Upper lobe of left lung (tissue), 6 donors: Measurements from ENCODE around the gene PDSS2. TPM values are rescaled to one million over a fixed set of nuclear protein-coding genes. Genes with fewer than 3 reads are reported as not detected.
A peak's percentile ranks its signal among the peaks of the same experiment; 100 is the strongest.

ENCODE experiments used
- ATAC-seq, 2 donors: fragments of 200-7000 bp; cut with Tn5 transposase; one replicate each; pipeline ENCODE4 v1.9.1; 2022; ENCODE audit warnings: mild to moderate bottlenecking in 2 of 2, moderate library complexity in 2 of 2; ENCODE audit not compliant: low FRiP score in 2 of 2
- DNase-seq, 2 donors: peaks; one replicate each; pipeline ENCODE4 v3.0.0-alpha.2; 2019 to 2020
- H3K27ac ChIP-seq, 4 donors: fragments of 200-600 bp; sonication (generic); one replicate each; pipeline ENCODE4 v1.5.1; 2016 to 2019
- H3K27me3 ChIP-seq, 4 donors: fragments of 200-600 bp; sonication (generic); one replicate each; pipeline ENCODE4 v1.5.1; 2017 to 2019
- H3K36me3 ChIP-seq, 4 donors: fragments of 200-600 bp; sonication (generic); one replicate each; pipeline ENCODE4 v1.5.1; 2016 to 2019
- H3K4me1 ChIP-seq, 4 donors: fragments of 200-600 bp; sonication (generic); one replicate each; pipeline ENCODE4 v1.5.1; 2018 to 2019
- H3K4me3 ChIP-seq, 4 donors: fragments of 200-600 bp; sonication (generic); one replicate each; pipeline ENCODE4 v1.5.1; 2017 to 2019; ENCODE audit warnings: mild to moderate bottlenecking in 2 of 4, moderate library complexity in 1 of 4
- H3K9me3 ChIP-seq, 4 donors: fragments of 200-600 bp; sonication (generic); one replicate each; pipeline ENCODE4 v1.5.1; 2018 to 2019
- EP300 ChIP-seq, 4 donors: sonication (generic); formaldehyde crosslinking; IDR thresholded peaks; one replicate each; pipeline ENCODE4 v1.5.1; 2017; ENCODE audit warnings: antibody characterized with exemption in 4 of 4, control low read depth in 2 of 4
- POLR2A ChIP-seq, 4 donors: fragments of 450-650 bp; IDR thresholded peaks; one replicate each; pipeline ENCODE4 v1.5.1; 2016 to 2017; ENCODE audit warnings: antibody characterized with exemption in 4 of 4, mild to moderate bottlenecking in 2 of 4
- POLR2AphosphoS5 ChIP-seq, 2 donors: sonication (generic); formaldehyde crosslinking; IDR thresholded peaks; one replicate each; pipeline ENCODE4 v1.5.1; 2017; ENCODE audit warnings: antibody characterized with exemption in 2 of 2
- WGBS, 2 donors: methylation state at CpG; one replicate each; pipeline ENCODE4 v1.1.5; 2017 to 2018; 5-methylcytosine and 5-hydroxymethylcytosine counted together
- total RNA-seq, 6 donors: library from RNA; depleted of rRNA in 4 of 6; stranded (reverse); fragments of >200 nt in 4 of 6; gene quantifications; one replicate each; pipeline versions ENCODE4 v1.1.0 to v1.2.1, GENCODE V29; 2016 to 2021
- TF ChIP-seq, protein P1 (sequence below), 6 experiments: fragments of 450-650 bp in 4 of 6; fragments of 200-600 bp in 2 of 6; sonication (generic) in 2 of 6; IDR thresholded peaks; one replicate each; pipeline ENCODE4 v1.5.1; 2016 to 2019; ENCODE audit warnings: antibody characterized with exemption in 6 of 6
- donor health status: DM: no; HTN: no; CAD: no; lungs with moderate emphysema.
- donor health status: DM: no; HTN: yes; CAD: no; lungs with severe emphysema.

Gene PDSS2
- total RNA-seq, 6 donors from 2014 or later, result 5.1 to 20.9 (median 15.0) TPM

DNA sequence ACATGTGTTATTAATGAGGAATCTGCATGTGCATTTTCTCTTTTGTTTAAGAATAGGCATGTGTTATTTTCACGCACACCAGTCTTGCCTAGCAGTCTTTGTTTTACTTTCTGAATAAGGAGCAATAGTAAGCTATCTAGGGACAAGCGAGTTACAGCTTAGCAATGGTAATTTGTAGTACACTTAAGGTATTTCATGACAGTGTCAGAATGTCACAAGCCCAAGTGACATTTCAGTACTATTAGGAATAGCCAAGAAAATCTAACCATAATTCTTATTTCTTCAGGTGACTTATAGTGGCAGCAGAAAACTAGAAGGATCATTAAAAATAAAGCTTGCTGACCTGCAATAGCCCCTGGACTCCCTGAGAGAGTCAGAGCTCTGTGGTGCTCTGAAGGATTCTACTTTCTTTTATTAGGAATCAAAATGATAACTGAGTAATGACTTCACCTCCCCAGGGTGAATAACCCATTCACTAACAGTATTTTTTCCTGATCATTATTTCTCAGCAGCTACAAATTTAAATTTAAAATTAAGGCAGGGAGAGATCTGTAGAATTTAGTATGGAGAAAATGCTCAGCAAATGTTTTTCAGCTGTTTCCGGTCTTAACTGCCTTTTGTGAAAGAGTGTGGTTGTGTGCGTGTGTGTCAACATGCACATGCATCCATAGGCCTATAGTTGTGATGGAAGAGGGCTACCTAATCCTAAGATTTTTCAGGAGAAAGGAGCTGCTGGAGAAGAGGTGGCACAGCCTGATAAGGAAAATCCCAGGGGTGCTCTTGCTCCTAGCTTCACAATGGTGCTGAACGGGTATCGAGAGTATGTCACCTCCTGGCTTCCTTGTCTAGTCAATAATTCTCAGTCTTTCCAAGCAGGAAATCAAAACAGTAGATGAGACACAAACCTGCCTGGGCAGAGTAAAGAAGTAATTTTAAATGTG lies 254.0 kb downstream of the PDSS2 start:
- H3K27ac ChIP-seq, result no peak overlapping the region
- H3K9me3 ChIP-seq, result peaks cover 0 to 4% (median 0%) of the 10 kb centered on the region in 4 donors
- WGBS, 2 donors, result 85 to 91% methylated on average over 6 of the region's 6 CpGs
- DNase-seq (no peak), ATAC-seq (no peak)
- H3K27me3 ChIP-seq, result no peaks in the 10 kb centered on the region
- H3K4me3 ChIP-seq, result no peak overlapping the region
- peaks cover 0 to 8% (median 0%) of the 10 kb centered on the region in 4 donors for H3K4me1 ChIP-seq
- TF ChIP-seq, protein P1, sequence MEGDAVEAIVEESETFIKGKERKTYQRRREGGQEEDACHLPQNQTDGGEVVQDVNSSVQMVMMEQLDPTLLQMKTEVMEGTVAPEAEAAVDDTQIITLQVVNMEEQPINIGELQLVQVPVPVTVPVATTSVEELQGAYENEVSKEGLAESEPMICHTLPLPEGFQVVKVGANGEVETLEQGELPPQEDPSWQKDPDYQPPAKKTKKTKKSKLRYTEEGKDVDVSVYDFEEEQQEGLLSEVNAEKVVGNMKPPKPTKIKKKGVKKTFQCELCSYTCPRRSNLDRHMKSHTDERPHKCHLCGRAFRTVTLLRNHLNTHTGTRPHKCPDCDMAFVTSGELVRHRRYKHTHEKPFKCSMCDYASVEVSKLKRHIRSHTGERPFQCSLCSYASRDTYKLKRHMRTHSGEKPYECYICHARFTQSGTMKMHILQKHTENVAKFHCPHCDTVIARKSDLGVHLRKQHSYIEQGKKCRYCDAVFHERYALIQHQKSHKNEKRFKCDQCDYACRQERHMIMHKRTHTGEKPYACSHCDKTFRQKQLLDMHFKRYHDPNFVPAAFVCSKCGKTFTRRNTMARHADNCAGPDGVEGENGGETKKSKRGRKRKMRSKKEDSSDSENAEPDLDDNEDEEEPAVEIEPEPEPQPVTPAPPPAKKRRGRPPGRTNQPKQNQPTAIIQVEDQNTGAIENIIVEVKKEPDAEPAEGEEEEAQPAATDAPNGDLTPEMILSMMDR (IDR thresholded peaks at IDR 0.05), result no peak
- TF ChIP-seq EP300 (IDR thresholded peaks at IDR 0.05) (no peak), POLR2AphosphoS5 (IDR thresholded peaks at IDR 0.05) (no peak), POLR2A (IDR thresholded peaks at IDR 0.05) (no peak)
- H3K36me3 ChIP-seq, result no peaks in the 10 kb centered on the region

DNA sequence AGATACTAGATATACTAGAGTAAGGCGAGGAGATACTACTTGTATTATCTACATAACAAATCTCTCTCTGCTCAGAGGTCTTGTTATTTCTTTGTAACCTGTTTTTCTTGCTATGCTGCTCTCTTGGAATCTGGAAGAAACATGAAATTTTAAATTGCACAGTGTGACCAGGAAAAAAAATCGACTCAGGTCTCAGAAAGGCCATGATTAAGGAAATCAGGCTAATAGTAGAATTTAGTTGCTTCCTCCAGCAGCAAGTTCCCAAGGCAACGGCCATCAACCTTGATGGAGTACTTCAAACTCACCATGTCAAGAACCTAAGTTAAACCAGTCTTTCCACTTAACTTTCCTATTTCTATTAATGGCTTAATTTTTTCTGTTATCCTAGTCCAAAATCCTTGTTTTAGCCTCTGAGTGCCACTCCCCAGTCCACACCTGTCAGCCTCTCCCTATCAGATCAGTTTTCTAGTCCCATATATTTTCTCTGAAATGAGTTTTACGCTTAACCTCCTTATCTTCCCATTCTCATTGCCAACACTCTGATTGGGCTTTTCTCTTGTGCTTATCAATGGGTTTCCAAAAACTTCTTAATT lies 256.4 kb downstream of the PDSS2 start:
- ATAC-seq, result peak in 1 of 2 donors; percentile 14
- 52 to 59% methylated on average over 4 of the region's 4 CpGs for WGBS, 2 donors
- DNase-seq, result peak in 1 of 2 donors; percentile 69
- TF ChIP-seq, protein P1 (IDR thresholded peaks at IDR 0.05), result no peak
- TF ChIP-seq EP300 (IDR thresholded peaks at IDR 0.05), result no peak
- TF ChIP-seq POLR2A (IDR thresholded peaks at IDR 0.05), result no peak
- TF ChIP-seq POLR2AphosphoS5 (IDR thresholded peaks at IDR 0.05), result no peak
- peak overlapping the region in 2 of 4 donors; percentile 10 to 36 for H3K27ac ChIP-seq
- no peaks in the 10 kb centered on the region for H3K36me3 ChIP-seq
- H3K27me3 ChIP-seq, result no peaks in the 10 kb centered on the region
- H3K4me1 ChIP-seq, result peaks cover 0 to 8% (median 0%) of the 10 kb centered on the region in 4 donors
- no peak overlapping the region for H3K4me3 ChIP-seq
- H3K9me3 ChIP-seq, result peaks cover 0 to 4% (median 0%) of the 10 kb centered on the region in 4 donors

DNA sequence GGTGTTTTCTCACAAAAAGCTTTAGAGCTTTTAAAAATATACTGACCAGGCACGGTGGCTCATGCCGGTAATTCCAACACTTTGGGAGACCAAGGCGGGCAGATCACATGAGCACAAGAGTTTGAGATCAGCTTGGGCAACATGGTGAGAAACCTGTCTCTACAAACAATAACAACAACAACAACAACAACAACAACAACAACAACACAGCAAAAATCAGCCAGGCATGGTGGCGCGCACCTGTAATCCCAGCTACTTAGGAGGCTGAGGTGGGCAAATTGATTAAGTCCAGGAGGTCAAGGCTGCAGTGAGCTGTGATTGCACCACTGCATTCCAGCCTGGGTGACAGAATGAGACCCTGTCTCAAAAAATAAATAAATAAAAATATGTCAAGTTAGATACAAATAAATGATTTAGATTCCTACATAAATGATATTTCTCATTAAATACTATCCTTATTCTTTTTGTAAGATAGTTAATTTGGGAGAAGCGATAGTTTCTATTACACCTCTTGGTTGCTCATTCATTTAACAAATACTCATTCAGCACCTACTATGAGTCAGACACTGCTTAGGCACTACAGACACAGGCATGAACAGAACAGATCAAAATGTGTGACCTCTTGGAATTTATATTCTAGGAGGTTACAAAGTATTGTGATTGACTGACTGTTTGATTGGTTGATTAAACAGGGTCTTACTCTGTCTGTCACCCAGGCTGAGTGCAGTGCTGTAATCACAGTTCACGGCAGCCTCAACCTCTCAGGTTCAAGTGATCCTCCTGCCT lies 260.5 kb downstream of the PDSS2 start:
- Histone ChIP-seq H3K4me3 (no peak overlapping the region), H3K4me1 (peaks cover 0 to 14% (median 0%) of the 10 kb centered on the region in 4 donors), H3K9me3 (no peaks in the 10 kb centered on the region), H3K27ac (no peak overlapping the region), H3K27me3 (no peaks in the 10 kb centered on the region), H3K36me3 (no peaks in the 10 kb centered on the region)
- ATAC-seq, result no peak
- TF ChIP-seq POLR2A (IDR thresholded peaks at IDR 0.05), result no peak
- TF ChIP-seq, protein P1 (IDR thresholded peaks at IDR 0.05), result no peak
- TF ChIP-seq POLR2AphosphoS5 (IDR thresholded peaks at IDR 0.05), result no peak
- no peak for TF ChIP-seq EP300 (IDR thresholded peaks at IDR 0.05)
- no peak for DNase-seq
- 94 to 95% methylated on average over 7 of the region's 7 CpGs for WGBS, 2 donors

DNA sequence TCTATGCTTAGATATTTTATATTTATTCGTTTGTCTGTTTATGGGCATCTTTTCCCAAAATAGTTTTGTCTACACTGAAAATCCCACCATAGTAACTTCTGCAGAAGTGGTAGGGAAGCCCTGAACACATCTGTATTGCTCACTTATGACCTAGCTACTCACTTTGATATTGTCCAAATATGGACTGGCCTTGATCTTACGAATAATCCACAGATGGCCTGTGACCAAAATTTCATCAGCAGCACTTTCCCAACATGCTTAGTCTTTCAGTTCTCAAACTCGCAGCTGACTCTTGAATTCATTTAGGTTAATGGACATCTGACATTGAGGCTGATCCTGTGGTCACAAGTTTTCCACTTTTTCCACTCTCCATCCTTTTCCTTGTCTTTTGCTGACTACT lies 263.2 kb downstream of the PDSS2 start:
- H3K4me3 ChIP-seq, result no peak overlapping the region
- H3K27me3 ChIP-seq, result no peaks in the 10 kb centered on the region
- WGBS, 2 donors, result 81 to 88% methylated on average over 3 of the region's 3 CpGs
- peaks cover 0 to 6% (median 0%) of the 10 kb centered on the region in 4 donors for H3K36me3 ChIP-seq
- peaks cover 0 to 5% (median 0%) of the 10 kb centered on the region in 4 donors for H3K4me1 ChIP-seq
- no peaks in the 10 kb centered on the region for H3K9me3 ChIP-seq
- ATAC-seq (no peak), DNase-seq (no peak)
- no peak for TF ChIP-seq POLR2AphosphoS5 (IDR thresholded peaks at IDR 0.05)
- no peak for TF ChIP-seq POLR2A (IDR thresholded peaks at IDR 0.05)
- TF ChIP-seq, protein P1 (IDR thresholded peaks at IDR 0.05), result no peak
- no peak for TF ChIP-seq EP300 (IDR thresholded peaks at IDR 0.05)
- no peak overlapping the region for H3K27ac ChIP-seq
